GM19324 (cell line): Measurements from ENCODE around the gene RGS9.
A peak's percentile ranks its signal among the peaks of the same experiment; 100 is the strongest.
"Not testable (repeated sequence)": the region's sequence is repeated elsewhere in the genome, so short reads cannot be mapped to it uniquely, and the experiment has no call there.

ENCODE experiments used
- ATAC-seq: cut with Tn5 transposase; IDR thresholded peaks from one replicate; pipeline ENCODE4 v1.9.1; 2021; ENCODE audit warnings: mild to moderate bottlenecking, moderate library complexity; ENCODE audit not compliant: unreplicated experiment, low FRiP score

RGS9 gene

DNA sequence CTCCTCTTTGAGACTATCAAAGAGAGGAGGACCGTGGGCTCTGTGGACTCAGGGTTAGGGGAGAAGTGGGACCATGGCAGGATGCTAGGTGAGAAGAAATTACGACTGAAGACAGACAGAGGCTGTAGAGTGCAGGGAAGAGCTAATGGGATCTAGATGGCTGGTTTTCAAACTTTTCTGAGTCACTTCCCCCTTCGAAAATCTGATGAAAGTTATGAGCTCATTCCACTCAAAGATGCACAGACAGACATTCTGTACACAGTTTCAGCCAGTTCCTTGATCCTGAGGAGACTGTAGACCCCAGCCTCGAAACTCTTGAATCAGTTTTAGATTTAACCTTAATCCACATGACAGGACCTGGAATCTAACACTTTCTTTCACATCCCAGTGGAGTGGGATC lies 40.7 kb downstream of the RGS9 start:
- ATAC-seq, result no peak

DNA sequence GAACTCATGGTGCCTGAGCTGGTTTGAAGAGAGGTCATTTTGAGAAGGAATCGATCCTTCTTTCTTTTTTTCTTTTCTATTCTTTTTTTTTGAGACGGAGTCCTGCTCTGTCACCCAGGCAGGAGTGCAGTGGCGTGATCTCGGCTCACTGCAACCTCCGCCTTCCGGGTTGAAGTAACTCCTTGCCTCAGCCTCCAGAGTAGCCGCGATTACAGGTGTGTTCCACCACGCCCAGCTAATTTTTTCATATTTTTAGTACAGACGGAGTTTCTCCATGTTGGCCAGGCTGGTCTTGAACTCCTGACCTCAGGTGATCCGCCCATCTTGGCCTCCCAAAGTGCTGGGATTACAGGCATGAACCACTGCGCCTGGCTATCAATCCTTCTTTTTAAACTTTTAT lies 43.1 kb downstream of the RGS9 start:
- ATAC-seq, result not testable (repeated sequence)

DNA sequence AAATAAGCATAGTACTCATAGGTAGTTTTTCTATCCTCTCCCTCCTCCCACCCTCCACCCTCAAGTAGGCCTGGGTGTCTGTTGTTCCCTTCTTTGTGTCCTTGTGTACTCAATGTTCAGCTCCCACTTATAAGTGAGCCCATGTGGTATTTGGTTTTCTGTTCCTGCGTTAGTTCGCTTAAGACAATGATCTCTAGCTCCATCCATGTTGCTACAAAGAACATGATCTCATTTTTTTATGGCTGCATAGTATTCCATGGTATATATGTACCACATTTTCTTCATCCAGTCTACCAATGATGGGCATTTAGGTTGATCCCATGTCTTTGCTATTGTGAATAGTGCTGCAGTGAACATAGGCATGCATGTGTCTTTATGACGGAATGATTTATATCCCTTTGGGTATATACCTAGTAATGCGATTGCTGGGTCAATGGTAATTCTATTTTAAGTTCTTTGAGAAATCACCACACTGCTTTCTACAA lies 43.6 kb downstream of the RGS9 start:
- ATAC-seq, result not testable (repeated sequence)

GRCh38 chr17:65181237-65182061 lies 44.3 kb downstream of the RGS9 start:
- peak; percentile 55 for ATAC-seq

- peak; percentile 41 for ATAC-seq
These were observed 45.1 kb downstream of the RGS9 start for GRCh38 chr17:65182233-65182632.

DNA sequence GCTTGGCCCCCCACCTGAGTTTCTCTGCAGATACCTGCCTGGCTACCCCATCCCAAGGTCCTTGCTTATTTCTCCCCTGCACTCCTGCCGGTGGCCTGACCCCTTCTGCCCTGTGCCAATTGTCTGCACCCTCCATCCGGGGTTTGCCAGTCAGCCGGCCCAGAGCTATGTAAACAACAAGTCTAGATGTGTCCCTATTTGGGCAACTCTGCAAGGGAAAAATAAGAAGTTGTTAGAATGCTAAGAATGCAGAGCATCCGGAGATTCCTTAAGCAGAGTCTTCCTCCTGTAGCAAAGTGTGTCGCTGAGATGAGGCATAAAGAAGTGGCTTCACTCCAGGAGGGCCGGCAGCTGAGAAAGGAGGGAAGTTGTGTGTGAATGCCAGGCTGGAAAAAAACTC lies 46.6 kb downstream of the RGS9 start:
- ATAC-seq, result no peak

DNA sequence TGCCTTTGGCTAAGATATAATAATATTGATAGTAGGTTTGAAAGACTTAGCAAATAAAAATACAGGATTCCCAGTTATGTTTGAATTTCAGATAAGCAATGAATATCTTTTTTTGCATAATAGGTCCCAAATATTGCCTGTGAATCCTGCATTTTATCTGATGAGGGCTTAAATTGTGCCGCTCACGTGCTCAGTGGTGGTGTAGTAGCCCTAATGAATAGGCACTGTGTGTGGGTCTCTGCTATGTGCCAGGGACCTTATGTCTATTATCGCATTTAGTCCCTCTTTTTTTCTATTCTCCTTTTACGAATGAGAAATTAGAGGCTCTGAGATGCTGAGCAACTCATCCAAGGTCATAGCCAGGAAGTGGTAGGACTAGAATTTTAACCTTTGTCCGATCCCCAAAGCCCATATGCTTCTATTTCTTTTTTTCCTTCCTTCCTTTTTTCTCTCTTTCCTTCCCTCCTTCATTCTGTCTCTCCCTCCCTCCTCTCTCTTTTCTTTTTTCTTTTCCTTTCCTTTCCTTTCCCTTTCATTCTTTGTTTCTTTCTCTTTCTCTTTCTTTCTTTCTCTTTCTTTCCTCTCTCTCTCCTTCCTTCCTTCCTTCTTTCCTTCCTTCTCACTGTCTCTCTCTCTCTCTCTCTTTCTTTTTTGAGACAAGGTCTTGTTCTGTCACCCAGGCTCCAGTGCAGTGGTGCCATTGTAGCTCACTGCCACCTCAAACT lies 47.2 kb downstream of the RGS9 start:
- no peak for ATAC-seq

DNA sequence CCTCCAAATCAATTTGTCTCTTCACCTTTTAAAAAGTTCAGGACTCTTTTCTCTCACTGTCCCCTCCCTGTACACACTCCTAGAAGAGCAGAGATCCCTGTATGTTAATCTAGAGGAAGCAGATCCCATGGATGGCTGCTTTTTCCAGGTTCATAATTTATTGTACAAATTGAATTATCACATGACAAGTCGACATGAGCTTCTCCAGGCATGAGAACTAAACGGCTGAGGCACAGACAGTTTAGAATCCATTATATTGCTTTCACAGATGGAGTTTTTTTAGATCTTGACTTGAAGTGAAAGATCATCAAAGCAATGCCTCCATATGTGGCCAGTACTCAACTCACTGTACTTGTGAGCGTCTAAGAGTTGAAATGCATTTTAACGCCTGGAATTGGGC lies 47.9 kb downstream of the RGS9 start:
- ATAC-seq, result no peak

DNA sequence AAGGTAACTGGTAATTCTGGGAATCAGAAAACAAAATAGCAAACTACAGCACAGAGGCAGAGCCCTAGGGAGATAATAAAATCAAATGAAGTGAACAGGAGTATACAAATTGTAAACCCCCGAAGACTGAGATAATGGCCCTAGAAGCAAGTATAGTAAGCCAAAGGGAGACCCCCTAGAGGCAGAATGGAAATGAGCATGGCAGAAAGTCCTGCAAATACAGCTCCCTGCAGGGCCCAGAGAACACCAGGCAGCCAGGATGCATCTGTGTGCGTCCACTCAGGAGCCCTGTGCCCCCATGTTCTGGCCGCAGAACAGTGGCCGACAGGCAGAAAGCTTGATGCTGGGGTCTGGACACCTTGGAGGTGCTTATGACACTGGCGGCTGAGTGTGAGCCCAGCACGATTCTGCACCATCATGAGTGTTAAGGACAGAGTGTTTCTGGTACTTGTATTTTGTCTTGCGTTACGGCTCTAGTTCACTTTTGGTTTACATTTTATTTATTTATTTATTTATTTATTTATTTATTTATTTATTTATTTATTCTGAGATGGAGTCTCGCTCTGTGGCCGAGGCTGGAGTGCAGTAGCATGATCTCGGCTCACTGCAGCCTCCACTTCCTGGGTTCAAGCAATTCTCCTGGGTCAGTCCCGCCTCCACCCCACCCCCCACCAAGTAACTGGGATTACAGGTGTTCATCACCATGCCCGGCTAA lies 48.7 kb downstream of the RGS9 start:
- ATAC-seq, result no peak

GRCh38 chr17:65190467-65191097 lies 53.4 kb downstream of the RGS9 start:
- ATAC-seq, result no peak

DNA sequence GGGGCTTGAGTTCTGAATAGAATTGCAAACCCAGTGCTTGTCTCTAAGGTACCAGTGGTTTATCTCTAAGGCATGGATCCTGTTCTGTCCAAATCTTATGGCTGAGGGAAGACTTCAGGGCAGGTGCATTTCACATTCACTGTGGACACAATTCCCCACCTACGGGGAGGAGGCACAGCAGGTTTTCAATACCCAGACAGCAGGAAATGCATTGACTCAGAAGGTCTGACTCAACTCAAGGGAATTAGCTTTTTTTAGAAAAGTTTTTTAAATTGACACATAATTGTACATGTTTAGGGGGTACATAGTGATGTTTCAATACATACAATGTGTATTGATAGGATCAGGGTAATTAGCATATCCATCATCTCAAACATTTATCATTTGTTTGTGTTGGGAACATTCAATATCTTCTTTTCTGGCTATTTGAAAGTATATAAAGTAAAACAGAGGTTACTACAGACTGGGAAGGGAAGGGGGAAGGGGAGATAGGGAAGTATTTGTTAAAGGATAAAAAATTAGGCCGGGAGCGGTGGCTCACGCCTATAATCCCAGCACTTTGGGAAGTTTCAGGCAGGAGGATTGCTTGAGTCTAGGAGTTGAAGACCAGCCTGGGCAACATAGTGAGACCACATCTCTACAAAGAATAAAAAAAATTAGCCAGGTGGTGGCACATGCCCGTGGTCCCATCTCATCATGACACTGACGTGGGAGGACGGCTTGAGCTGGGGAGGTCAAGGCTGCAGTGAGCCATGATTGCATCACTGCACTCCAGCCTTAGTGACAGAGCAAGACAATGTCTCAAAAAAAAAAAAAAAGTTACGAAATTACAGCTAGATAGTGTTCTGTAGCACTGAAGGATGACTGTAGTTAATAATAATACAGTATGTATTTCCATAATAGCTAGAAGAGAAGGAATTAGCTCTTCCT lies 54.9 kb downstream of the RGS9 start:
- no peak for ATAC-seq

DNA sequence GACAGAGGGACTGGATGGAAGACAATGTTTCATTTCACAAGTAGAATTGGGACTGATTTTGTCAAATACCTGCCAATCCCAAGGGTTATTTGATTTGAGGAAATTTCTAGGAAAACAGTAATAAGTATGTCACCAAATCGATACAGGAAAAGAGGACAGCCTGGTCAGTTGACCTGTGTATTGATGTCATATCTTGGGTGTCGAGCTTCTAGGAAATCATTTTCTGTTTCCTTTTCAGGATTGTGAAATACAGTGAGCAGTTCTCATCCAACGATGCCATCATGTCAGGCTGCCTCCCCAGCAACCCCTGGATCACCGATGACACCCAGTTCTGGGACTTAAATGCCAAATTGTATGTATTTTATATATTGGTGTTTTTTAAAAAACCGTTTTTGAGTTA lies 56.1 kb downstream of the RGS9 start:
- ATAC-seq, result no peak

DNA sequence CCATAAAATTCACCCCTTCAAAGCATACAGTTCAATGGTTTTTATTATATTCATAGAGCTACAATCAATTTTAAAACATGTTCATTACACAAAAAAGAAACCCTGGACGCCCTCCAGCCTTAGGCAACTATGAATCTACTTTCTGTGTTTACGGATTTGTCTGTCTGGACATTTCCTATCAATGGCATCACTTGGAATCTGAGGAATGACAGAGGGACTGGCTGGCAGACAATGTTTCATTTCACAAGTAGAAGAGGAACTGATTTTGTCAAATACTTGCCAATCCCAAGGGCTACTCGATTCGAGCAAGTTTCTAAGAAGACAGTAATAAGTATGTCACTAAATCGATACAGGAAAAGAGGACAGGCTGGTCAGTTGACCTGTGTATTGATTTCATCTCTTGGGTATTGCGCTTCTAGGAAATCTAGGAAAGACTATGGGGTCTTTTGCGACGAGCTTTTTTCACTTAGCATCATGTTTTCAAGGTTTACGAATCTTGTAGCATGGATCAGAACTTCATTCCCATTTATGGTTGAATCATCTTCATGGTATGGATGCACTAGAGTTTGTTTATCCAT lies 56.6 kb downstream of the RGS9 start:
- ATAC-seq, result no peak

- no peak for ATAC-seq
These were observed 57.6 kb downstream of the RGS9 start for GRCh38 chr17:65194670-65195334.

DNA sequence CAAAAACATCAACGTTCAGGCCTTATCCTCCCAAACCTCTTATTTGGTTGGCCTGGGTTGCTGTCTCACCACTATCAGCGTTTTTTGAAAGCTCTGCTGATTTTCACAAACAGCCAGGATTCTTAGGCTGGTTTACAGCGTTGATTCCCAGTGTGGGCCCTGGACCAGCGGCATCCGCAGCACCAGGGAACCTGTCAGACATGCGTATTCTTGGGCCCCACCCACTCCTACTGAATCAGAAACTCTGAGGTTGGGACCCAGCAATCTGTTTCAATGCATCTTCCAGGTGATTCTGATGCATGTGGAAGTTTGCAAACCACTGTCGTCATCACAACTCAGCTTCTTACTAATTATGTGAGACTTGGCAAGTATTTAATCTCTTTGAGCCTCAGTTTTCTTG lies 58.5 kb downstream of the RGS9 start:
- no peak for ATAC-seq

GRCh38 chr17:65196617-65197016 lies 59.4 kb downstream of the RGS9 start:
- ATAC-seq, result no peak

DNA sequence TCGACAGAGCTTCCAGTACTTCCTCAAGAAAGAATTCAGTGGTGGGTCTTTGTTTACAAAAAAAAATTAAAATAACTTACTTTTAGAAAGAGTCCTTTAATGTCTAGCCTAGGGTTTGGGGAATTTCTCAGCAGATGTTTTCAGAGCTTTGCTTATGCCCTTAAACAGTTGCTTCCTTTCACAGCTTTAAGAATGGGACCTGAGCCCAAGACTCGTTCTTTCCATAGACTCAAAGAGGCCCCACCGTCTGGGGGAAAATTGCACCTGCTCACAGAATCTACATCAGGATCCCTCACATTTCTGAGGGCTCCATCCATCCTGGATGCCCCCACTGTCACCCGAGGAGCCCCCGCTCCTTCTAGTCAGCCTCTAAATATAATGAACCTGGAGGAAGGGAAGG lies 60.0 kb downstream of the RGS9 start:
- no peak for ATAC-seq

- ATAC-seq, result no peak
These were observed 61.6 kb downstream of the RGS9 start for GRCh38 chr17:65198653-65199382.
